GM18909 (cell line): ENCODE data around the gene ELOA2.
"Not testable (repeated sequence)": the region's sequence is repeated elsewhere in the genome, so short reads cannot be mapped to it uniquely, and the experiment has no call there.

Experiments
- ATAC-seq: cut with Tn5 transposase; IDR thresholded peaks from one replicate; pipeline ENCODE4 v1.9.1; 2021; ENCODE audit warnings: mild to moderate bottlenecking; ENCODE audit not compliant: unreplicated experiment, poor library complexity

The ELOA2 gene, protein sequence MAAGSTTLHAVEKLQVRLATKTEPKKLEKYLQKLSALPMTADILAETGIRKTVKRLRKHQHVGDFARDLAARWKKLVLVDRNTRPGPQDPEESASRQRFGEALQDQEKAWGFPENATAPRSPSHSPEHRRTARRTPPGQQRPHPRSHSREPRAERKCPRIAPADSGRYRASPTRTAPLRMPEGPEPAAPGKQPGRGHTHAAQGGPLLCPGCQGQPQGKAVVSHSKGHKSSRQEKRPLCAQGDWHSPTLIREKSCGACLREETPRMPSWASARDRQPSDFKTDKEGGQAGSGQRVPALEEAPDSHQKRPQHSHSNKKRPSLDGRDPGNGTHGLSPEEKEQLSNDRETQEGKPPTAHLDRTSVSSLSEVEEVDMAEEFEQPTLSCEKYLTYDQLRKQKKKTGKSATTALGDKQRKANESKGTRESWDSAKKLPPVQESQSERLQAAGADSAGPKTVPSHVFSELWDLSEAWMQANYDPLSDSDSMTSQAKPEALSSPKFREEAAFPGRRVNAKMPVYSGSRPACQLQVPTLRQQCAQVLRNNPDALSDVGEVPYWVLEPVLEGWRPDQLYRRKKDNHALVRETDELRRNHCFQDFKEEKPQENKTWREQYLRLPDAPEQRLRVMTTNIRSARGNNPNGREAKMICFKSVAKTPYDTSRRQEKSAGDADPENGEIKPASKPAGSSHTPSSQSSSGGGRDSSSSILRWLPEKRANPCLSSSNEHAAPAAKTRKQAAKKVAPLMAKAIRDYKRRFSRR

DNA sequence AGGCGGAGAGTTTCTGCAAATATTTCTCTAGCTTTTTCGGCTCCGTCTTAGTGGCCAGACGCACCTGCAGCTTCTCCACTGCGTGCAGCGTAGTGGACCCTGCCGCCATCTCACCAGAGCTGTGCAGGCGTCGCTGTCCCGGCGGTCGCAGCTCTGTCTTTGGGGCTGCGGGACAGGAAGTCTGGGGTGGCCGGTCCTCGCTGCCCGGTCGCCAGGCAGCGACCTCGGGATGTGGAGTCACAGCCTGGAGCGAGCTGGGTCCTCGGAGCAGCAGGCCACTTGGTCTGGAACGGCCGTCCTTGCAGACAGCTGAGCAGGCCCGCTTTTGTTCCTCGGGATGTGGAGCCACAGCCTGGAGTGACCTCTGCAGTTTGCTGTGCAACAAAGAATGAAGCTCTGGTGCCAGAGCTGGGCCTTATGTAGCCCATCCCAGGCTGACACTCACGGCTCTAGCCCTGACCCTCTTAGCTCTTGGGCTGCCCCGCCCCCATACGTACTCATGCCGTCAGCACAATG is at the start of gene ELOA2:
Gene ELOA2, minus strand, starts transcription at position 466 of the 516 bp plus-strand sequence. Its CDS starts 357 bp downstream, at position 109.
- ATAC-seq, result no peak

DNA sequence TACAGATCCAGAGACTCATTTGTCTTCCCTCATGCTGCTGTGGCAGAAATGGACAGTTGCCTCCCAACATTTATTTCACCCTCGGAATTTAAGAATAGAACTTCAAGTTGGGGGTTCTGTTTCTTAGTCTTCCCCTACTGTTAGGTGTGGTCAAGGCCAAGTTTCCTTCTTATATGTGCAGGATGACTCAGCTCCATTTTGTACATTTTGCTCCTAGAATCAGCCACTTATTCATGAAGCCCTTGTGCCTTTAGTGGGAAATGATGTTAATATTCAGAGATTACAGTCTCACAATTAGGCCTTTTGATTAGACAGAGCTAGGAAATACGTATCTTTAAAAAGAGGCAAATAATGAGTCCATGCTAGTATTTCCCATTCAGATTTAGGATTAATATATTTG is 46.2 kb upstream of the ELOA2 start:
- ATAC-seq, result no peak

DNA sequence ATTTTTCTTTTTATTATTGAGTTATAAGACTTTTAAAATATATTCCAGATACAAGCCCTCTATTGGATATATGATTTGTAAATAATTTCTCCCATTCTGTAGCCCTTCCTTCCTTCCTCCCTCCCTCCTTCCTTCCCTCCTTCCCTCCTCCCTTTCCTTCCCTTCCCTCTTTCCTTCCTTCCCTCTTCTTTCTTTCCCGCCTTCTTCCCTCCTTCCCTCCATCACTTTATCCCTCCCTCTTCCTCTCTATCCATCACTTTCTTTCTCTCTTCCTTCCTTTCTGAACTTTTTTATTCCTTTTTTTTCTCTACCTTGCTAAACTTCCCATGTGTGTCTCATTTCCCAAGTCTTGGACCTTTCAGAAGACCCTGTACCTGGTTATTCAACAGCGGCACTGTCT is 45.5 kb upstream of the ELOA2 start:
- no peak for ATAC-seq

DNA sequence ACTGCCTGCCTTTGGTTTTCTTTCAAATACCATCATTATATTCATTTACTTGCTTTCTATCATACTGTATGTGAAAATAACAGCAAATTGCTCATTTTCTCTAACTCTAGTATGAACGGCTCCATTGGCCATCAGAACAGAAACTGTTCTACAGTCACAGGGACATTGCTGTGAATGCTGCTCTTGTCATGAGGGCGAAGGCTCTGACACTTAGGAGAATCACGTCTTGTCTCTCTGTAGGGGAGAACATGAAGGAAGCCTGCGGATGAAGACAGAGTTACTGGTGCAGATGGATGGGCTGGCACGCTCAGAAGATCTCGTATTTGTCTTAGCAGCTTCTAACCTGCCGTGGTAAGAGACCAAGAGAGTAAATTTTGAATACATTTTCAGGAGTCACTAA is 41.7 kb upstream of the ELOA2 start:
- no peak for ATAC-seq

DNA sequence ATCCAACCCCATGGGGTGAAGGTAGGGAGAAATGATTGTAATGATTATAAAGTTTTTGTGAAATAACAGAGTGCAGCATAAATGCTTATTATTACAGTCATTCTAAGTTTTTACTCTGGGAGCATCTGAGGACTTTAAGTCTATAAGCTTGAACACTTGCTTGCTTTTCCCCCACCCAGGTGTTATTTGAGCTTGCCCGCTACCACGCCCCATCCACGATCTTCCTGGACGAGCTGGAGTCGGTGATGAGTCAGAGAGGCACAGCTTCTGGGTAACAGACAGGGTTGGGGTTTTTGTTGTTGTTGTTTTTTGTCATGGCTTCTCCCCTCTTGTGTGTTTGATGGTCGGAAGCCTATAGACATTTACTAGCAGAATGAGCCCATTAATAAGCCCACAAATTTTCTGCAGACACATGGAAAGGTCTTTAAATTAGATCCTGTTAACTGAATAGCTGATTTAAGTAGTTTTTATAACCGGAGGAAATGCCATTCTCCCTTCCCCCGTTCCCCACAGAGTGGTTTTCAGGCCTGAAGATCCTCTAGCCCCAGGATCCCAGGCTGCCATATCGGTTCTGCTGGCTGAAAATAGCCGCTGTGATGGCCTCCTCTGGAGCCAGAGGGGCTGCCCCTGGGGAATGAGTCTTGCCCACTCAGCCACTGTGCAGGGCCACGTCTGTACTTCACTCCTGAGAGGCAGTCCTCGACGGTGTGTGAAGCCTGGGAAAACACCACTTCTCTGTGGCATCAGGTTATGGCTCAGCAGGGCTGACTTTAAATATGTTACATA is 39.9 kb upstream of the ELOA2 start:
- ATAC-seq, result no peak

DNA sequence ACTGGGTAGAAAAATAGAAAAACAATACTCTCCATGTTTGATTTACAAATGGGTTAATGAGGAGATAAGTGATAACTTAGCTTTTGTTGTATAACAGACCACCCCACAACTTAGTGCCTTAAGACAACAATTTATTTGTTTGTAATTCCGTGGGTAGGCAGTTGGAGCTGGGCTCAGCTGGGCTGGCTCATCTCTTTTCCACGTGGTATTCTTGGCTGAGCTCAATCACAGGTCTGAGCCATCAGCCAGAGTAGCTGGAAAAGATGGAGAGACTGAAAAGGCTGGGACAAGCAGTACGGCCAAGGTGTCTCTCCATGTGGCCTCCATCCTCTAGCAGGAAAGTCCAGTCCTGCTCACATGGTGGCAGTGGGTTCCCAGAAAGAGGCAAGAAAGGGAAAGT is 32.2 kb upstream of the ELOA2 start:
- no peak for ATAC-seq

DNA sequence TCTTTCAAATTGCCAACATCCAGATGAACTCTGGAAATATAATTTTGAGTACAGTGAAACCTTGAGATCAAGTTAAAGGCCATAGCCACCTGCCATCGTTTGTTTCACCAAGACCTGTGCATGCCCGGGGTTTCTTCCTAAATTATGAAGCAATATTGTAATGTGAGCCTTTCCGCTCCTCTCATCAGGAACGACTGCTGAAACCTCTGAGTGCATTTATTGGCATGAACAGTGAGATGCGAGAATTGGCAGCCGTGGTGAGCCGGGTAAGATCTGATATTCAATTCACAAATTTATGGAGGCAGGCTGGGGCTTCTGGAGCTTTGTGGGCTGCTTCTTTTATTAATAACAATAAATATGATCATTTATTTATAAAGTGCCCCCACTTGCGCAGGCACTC is 27.7 kb upstream of the ELOA2 start:
- ATAC-seq, result no peak

DNA sequence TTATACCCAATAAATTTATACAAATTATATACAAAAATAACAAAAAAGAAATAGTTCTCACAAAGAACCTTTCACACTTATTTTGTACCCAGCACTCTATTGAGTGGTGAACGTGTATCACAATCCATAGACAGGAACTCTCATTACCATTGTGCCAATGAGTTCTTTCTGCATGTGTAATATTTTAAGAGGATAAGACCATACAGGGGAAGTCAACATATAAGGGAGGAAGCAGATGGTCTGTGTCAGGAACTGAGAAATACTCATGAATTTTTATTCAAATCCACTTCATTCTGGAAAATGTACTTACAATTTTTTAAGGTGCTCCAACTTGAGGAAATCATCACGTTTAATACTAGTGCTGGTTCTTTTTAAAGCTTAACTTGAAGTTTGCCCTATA is 27.1 kb upstream of the ELOA2 start:
- ATAC-seq, result no peak

DNA sequence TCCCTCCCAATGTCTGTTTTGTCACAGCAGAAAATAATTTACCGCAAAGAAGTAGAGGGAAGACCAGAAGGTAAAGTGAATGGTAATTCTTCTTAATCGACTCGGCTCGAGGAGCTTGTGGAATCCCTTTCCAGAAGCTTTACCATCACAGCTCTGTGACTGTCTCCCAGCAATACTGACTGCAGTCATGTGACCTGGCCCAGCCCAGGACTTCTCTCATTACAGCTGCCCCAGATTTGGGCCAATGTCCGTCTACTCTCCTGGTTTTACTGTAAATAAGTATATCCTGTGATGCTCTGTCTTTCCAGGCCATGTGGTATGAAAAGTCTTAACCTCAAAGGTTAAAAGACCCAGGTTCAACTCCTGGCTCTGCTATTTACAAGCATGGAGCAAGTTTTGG is 18.9 kb upstream of the ELOA2 start:
- ATAC-seq, result no peak

DNA sequence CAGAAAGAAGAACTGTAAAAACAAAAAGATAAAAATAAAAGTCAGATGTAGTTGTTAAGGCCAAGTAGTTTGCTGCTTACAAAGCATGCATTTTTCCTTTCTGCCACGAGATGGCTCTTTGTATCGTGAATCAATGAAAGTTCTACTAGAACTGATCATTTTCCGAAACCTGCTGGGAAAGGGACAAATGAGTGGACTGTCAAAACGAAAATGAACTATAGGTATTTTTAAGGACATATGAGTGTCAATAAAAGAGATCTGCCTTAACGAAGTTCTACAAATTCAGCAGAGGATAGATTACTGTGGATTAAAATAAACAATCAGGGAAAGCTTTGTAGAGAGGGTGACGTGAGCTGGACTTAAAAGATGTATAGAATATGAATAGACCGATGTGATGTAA is 15.0 kb upstream of the ELOA2 start:
- no peak for ATAC-seq

DNA sequence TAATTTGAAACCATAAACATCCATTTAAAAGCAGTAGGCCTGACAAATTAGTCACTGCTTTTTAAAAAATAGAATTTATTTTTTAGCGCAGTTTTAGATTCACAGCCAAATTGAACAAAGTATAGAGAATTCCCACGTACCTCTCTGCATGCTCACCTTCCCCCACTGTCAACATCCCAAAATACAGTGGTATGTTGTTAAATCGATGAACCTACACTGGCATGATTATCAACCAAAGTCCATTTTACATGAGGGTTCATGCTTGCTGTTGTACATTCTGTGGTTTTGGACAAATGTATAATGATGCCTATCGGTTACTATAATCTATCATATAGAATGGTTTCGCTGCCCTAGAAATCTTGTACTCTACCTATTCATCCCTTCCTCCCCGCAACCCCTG is 5.6 kb upstream of the ELOA2 start:
- ATAC-seq, result no peak

DNA sequence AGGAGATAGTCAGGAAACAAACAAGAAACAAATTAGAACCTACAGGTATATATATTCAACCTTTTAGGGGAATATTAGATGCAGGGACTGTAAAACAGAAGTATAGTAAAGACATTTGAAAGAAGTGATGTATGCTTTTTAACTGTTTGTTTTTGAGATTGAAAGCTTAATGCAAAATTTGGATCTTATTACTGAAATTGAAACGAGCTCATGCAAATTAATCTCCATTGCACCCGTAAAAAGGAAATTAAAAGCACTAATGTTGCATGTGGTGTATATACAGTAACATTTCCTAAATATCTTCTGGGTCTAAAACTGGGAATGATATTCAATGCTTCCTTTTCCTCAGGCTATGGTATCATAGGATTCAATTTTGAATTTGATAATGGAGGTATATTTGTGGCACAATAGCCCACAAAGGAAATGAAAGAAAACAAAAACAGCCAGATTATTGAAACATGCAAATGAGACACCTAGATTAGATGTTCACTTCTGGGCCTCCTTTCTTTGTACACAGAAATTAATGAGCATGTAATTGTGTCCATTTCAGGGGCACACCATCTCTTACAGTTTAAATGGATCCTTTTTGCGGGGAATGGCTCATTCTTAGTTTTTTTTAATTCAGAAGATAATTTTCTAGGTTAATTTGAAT is 1.6 kb upstream of the ELOA2 start:
- no peak for ATAC-seq

DNA sequence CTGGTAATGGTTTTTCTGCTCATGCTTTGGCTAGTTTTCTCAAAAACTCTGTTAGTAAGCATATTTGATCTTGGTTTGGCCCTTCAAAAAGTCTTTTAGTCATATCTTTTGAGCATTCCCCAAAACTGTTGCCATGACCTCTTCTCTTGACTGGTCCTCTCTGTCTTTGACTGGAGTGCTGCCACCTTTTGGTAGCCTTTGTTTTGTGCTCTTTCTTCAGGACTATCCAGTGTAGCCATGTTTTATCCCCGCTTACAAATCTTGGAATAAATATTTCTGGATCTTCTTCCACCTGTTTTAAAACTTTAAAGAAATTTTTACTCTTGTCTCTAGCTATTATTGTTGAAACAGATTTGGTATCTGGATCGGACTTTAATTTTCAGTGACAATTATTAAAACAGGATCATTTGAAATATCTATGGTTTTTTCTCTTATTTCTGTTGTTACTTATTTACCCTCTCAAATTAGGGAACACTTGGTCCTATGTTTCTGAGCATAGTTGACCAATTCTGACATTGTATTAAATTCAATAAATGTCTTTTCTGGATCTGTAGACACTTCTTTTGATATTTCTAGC is 965 bp upstream of the ELOA2 start:
- ATAC-seq, result no peak

DNA sequence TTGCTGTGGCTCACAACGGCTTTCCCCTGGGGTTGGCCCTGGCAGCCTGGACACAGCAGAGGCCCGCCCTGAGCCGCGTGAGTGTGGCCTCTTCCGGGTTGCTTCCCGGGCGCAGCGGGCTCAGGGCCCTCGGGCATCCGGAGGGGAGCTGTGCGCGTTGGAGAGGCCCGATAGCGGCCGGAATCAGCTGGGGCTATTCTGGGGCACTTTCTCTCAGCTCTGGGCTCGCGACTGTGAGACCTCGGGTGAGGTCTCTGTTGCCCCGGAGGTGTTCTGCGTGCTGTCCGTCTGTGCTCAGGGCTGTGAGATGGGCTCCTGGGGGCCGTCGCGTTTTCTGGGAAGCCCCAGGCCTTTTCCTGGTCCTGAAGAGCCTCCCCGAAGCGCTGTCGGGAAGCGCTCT is 830 bp downstream of the ELOA2 start:
- ATAC-seq, result not testable (repeated sequence)

DNA sequence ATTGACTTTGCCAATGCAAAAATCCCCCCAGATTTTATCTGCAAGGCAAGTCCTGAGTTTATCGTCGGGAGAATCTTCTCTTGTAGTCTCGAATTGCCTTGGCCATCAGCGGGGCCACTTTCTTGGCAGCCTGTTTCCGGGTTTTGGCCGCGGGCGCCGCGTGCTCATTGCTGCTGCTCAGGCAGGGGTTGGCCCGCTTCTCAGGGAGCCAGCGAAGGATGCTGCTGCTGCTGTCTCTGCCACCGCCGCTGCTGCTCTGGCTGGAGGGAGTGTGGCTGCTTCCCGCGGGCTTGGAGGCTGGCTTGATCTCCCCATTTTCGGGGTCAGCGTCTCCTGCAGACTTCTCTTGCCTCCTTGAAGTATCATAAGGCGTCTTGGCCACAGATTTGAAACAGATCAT is 2.5 kb downstream of the ELOA2 start:
- ATAC-seq, result no peak

DNA sequence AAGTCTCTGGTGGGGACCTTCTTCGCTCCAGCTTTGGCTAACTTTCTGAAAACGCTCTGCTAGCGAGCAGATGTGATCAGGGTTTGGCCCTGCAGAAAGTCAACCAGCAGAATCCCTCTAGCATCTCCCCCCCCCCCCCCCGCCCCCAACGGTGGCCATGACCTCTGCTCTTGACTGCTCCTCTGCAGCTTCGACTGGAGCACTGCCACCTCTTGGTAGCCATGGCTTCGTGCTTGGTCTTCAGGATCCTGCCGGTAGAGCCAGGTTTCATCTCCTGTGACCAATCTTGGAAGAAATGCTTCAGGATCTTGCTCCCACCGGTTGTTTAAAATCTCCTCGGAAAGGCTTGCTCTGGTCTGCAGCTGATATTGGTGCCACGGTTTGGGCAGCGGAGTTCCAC is 4.5 kb downstream of the ELOA2 start:
- ATAC-seq, result not testable (repeated sequence)

DNA sequence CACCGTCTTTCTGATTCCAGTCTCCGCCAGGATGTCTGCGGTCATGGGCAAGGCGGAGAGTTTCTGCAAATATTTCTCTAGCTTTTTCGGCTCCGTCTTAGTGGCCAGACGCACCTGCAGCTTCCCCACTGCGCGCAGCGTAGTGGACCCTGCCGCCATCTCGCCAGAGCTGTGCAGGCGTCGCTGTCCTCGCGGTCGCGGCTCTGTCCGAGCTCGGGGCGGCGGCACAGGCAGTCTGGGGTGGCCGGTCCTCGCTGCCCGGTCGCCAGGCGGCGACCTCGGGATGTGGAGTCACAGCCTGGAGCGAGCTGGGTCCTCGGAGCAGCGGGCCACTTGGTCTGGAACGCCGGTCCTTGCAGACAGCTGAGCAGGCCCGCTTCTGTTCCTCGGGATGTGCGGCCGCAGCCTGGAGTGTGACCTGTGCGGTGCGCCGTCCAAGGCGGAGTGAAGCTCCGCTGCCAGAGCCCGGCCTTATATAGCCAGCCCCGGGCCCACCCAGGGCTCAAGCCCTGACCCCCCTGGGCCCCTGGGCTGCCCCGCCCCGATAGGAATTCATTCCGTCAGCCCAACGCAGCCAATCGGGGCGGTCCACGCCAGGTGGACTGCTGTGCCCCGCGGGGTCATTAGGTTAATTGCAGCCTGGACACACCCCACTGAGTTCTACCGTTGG is 5.6 kb downstream of the ELOA2 start:
- not testable (repeated sequence) for ATAC-seq

DNA sequence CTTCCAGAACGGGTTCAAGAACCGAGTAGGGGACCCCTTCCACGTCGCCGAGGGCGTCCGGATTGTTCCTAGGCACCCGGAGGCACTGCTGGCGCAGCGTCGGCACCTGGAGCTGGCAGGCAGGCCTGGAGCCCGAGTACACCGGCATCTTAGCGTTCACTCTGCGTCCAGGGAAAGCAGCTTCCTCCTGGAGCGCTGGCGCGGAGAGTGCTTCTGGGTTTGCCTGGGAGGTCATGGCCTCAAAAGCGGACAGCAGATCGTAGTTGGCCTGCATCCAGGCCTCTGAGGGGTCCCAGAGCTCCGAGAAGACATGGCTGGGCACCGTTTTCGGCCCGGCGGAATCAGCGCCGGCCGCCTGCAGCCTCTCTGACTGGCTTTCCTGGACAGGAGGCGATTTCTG is 6.7 kb downstream of the ELOA2 start:
- ATAC-seq, result not testable (repeated sequence)

DNA sequence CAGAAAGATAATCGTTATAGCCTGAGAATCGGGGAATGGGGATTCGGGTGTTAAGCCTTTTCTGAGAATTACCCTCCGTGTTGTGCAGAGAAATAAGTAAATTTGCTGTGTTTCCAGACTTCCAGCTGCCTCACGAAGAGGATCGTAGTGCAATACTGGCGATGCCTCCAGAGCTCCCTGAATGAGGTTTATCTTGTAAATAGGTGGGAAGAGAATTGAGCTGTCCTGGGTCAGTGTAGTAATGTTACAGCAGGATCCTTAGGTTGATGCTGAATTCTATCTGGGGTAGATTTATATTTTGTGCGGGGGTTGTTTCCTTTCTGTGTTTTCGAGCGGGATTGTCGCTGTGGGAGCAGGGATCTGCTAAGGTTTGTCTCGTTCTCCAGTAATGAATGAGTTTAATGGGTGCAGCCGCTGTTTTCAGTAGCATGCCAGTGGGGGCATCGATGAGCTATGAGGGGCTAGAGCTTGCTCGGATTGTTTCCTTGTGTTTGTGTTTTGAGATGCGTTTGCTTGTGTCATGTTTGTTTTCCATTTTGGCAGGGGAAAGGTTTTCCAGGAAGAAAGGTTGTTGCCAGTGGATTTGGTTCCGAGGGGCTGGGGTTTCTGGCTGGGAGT is 9.8 kb downstream of the ELOA2 start:
- ATAC-seq, result not testable (repeated sequence)
